Activated CD8-positive, alpha-beta memory T cell treated with anti-CD3 and anti-CD28 coated beads for 24 hours (primary cell): ENCODE data around the gene TLX1.

Experiments used
- DNase-seq: peaks from one replicate; pipeline ENCODE4 v3.0.0-alpha.2; 2020

Gene TLX1

DNA sequence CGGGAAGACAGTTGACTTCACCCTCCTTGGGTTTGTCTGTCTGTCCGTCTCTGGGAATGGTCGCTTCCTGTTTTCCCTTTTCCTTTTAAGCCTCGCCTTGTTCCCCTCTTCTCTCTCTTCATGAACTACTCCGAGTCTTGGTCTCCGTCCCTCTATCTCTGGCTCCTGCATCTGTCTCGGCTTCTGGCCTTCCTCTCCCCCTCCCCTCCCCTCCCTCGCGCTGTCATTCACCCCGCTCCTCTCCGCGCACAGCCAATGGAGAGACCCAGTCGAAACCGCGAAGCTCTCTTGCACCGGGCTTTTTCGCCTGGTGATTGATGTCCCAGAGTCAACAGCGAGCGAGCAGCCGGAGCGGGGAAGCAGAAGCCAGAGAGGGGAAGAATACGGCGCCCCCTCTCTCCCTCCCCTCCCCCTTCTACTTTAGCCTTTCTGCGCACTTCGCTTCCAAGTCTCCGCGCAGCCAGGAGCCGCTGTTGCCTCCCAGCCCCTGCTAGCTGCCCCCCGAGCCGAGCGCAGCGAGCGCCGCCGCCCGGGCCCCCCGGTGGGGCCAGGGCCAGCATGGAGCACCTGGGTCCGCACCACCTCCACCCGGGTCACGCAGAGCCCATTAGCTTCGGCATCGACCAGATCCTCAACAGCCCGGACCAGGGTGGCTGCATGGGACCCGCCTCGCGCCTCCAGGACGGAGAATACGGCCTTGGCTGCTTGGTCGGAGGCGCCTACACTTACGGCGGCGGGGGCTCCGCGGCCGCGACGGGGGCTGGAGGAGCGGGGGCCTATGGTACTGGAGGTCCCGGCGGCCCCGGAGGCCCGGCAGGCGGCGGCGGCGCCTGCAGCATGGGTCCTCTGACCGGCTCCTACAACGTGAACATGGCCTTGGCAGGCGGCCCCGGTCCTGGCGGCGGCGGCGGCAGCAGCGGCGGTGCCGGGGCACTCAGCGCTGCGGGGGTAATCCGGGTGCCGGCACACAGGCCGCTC is at the start of gene TLX1:
TSS of gene TLX1 (plus strand) at position 317 of the 978 bp plus-strand sequence. CDS start at position 559, 242 bp downstream.
- peak; percentile 66 for DNase-seq

DNA sequence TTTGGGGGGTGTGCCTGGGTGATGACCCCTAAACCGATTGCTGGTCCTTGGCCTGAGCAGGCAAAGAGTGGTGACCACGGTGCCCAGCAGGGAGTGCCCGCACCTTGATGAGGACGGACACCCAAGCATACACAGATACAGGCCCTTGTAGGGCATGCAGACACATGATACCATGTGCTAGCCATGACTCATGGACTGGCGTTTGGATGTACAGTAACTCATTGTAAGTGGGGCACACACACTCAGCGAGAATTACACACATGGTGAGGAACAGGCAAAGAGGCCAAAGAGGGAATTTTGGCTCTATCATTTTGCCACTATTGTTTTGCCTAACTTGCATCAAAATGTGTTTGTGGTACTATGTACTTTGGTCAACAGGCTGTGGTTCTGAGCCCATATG is 45.3 kb upstream of the TLX1 start:
- DNase-seq: no peak

GRCh38 chr10:101087376-101087775 is 43.7 kb upstream of the TLX1 start:
- DNase-seq: no peak

GRCh38 chr10:101087965-101088364 is 43.1 kb upstream of the TLX1 start:
- DNase-seq: no peak

GRCh38 chr10:101089520-101090299 is 41.4 kb upstream of the TLX1 start:
- no peak for DNase-seq

- DNase-seq: no peak
Measured at GRCh38 chr10:101090597-101090996, 40.5 kb upstream of the TLX1 start.

- DNase-seq: no peak
Measured at GRCh38 chr10:101091546-101092290, 39.4 kb upstream of the TLX1 start.

DNA sequence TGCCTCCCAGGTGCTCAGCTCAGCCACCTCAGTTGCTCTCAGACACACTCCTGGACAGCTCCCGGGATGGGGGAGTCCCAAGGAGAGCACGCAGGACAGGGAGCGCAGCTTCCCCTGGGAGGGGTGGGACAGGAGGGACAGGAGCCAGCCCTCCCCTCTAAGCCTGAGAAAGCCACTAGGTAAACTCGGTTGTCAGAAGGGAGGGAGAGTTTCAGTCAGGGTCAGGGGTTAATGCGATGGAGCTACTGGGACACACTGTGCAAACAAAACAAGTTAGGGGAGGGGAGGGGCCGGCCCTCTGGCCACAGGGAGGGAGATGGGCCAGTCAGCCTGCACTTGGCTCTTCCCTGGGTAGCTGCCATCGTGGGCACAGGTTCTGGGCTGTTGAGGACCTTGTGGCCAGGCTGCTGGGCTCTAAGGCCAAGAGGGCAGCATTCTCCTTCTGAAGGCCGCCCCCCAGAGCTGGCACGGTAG is 38.2 kb upstream of the TLX1 start:
- no peak for DNase-seq

DNA sequence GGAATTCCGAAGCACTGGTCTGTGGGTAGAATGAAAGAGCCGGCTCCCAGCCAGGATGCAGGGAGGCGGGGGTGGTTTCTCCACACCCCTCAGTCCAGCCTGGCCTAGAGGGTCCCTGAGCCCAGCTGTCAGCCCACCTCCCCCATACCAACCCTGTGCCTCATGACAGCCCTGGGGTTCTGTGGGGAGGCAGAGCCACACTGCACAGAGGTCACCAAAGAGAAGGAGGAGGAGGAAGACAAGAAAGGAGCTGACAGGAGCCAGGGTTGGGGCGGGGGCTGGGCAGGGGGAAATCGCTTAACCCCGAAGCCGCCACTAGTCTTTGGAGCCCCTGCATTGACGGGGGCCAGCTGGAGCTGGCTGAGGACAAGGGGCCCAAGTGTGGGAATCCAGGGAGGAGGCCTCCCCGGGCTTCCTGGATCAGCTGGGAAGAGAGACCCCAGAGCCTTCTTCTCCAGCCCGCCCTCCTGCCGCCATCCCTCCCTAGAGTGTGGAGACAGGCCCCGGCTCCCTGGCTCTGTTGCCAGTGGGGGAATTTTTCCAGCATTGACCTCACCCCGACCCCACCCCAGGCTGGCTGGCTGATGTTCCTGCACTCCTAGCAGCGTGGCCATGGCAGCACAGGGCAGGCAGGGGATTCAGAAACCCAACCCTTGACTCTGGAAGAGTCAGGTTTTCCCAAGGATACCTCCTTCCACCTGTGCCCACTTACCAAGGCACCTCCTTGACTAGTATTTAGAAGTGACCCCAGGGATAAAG is 36.8 kb upstream of the TLX1 start:
- DNase-seq: no peak

DNA sequence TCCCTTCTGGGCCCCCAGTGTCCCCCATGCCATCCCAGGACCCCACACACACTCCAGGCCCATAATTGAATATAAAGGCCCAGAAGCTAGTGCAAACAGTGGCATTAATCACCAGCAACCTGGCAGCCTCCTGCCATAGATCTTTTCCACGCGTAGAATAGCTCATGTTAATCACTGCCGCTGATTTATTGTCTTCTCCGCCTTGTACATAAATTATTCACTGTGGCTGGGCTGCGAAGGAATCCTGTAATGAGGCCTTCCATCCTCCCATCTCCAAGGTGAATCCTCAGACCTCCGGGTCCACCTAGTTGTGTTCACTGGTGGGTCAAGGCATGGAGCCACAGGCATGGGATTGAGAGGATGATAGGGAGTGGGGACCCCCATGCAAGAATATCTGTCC is 36.1 kb upstream of the TLX1 start:
- no peak for DNase-seq

GRCh38 chr10:101095550-101096213 is 35.4 kb upstream of the TLX1 start:
- DNase-seq: peak; percentile 90

- DNase-seq: no peak
Measured at GRCh38 chr10:101096378-101096777, 34.7 kb upstream of the TLX1 start.

DNA sequence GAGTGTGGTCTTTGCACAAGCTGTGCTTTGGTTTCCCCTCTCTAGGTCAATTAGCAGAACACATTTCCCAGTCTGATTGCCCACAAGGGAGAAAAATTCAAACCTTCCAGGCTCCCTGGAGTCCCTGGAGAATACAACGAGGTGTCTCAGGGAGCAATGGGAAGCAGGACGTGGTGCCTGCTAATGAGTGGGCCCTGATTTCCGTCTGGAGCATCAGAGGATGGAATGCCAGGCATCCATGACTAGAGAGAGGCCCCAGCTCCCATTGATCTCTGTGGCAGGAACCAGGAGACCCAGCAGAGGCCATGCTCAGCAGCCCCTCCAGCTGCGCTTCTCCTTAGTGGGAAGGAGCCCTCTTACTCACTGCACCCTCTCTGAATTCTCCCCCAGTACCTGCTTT is 33.2 kb upstream of the TLX1 start:
- no peak for DNase-seq

DNA sequence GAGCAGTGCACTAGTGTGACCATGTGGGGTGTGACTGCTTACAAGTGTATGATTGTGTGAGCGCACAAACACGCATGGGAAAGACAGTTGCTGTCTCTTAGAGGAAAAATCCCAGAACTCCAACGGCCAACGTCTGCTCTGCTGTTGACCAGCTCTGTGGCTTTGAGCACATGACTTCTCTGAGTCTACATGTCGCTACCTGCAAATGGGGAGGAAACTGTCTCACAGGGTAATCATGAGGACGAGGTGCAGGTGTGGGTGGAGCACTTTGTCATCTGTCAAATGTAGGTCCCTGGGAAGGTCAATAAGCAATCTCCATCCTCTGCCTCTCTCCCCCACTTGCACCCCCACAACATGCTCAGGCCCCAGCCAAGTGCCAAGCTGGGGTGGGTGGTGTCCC is 31.2 kb upstream of the TLX1 start:
- no peak for DNase-seq

DNA sequence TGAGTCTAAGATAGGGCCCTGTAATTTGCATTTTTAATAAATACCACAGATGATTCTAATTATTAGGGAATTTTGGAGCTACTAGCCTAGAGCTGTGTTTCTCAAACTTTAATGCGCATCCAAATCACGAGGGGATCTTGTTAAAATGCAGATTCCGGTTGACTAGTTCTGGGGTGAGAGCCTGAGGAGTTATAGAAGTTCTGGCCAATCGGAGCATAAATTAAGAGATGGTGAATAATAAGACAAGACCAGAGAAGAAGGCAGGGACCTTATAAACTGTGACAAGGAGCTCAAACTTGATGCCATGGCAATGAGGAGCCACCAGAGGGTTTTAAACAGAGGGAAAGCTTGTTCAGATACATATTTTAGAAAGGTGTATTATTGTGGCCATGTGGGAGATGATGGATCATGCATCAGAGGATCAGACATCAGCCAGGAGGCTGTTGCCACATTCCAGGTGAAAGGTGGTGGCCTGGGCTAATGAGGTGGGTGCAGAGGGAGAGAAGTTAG is 29.7 kb upstream of the TLX1 start:
- no peak for DNase-seq

GRCh38 chr10:101103430-101103829 is 27.7 kb upstream of the TLX1 start:
- no peak for DNase-seq

DNA sequence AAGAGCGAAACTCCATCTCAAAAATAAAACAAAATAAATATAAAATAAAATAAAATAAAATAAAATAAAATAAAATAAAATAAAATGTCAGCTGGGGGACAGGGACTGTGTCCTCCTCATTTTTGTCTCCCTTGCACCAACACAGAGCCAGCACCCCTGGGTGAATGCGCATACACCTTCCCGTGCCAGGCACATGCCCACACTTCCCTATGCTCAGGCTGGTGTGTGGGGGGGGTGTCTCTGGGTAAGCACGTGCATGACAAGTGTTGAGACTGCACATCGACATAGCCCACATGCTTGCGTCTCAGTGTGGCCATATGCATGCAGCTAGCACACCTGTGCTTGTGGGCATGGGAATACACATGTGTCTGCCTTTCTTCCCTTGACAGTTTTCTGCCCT is 24.7 kb upstream of the TLX1 start:
- DNase-seq: no peak

GRCh38 chr10:101107771-101108170 is 23.3 kb upstream of the TLX1 start:
- DNase-seq: no peak

GRCh38 chr10:101110856-101111523 is 20.1 kb upstream of the TLX1 start:
- DNase-seq: no peak

GRCh38 chr10:101111547-101111946 is 19.6 kb upstream of the TLX1 start:
- no peak for DNase-seq
